OCI-LY3 (cell line): ENCODE data around the gene PPP1R14B.
A peak's percentile ranks its signal among the peaks of the same experiment; 100 is the strongest.

ENCODE experiments used
- H2AFZ ChIP-seq: fragments of 200-600, 300-600 bp; shearing (Covaris generic); 2 replicates; pipeline ENCODE4 v1.6.0; 2014; ENCODE audit warnings: antibody characterized with exemption, low read depth, low read length
- H3K27ac ChIP-seq: fragments of 200-600, 300-600 bp; sonication (generic); 2 replicates; pipeline ENCODE4 v1.5.1; 2014; ENCODE audit warnings: mild to moderate bottlenecking, low read length, moderate library complexity, mixed read lengths
- H3K27me3 ChIP-seq: fragments of 200-600, 300-600 bp; sonication (generic); 2 replicates; pipeline ENCODE4 v1.6.1; 2014; ENCODE audit warnings: low read depth, low read length, mixed read lengths
- H3K36me3 ChIP-seq: fragments of 200-600, 300-600 bp; sonication (generic); replicated peaks from 2 replicates; pipeline ENCODE3; 2014; ENCODE audit warnings: low read depth, low read length, mixed read lengths
- H3K4me1 ChIP-seq: fragments of 300-600, 200-600 bp; sonication (generic); 2 replicates; pipeline ENCODE4 v1.6.1; 2014; ENCODE audit warnings: low read length, mixed read lengths
- H3K4me2 ChIP-seq: fragments of 200-600, 300-600 bp; sonication (generic); 2 replicates; pipeline ENCODE4 v1.6.1; 2014; ENCODE audit warnings: low read length, mixed read lengths
- H3K4me3 ChIP-seq: fragments of 300-600, 200-600 bp; sonication (generic); 2 replicates; pipeline ENCODE4 v1.5.1; 2014; ENCODE audit warnings: antibody characterized with exemption, mild to moderate bottlenecking, low read length, moderate library complexity
- H3K79me2 ChIP-seq: fragments of 300-600, 200-600 bp; shearing (Covaris generic); 2 replicates; pipeline ENCODE4 v1.6.1; 2014; ENCODE audit warnings: mild to moderate bottlenecking, low read length, mixed read lengths
- H3K9ac ChIP-seq: fragments of 300-600, 200-600 bp; shearing (Covaris generic); 2 replicates; pipeline ENCODE4 v1.6.0; 2014; ENCODE audit warnings: mild to moderate bottlenecking, low read length, moderate library complexity
- H3K9me3 ChIP-seq: fragments of 200-600, 300-600 bp; shearing (Covaris generic); 2 replicates; pipeline ENCODE4 v1.6.1; 2014; ENCODE audit warnings: low read length, mixed read lengths; ENCODE audit not compliant: insufficient read depth
- H4K20me1 ChIP-seq: fragments of 200-600, 300-600 bp; sonication (generic); 2 replicates; pipeline ENCODE4 v1.6.1; 2016; ENCODE audit warnings: low read length, mixed read lengths; ENCODE audit not compliant: insufficient read depth
- CTCF ChIP-seq: fragments of 200-600, 300-600 bp; sonication (generic); IDR thresholded peaks from 2 replicates; pipeline ENCODE4 v1.5.1; 2014; ENCODE audit warnings: antibody characterized with exemption, low read length, low read depth
- EZH2phosphoT487 ChIP-seq: fragments of 200-600 bp; shearing (Covaris generic); IDR thresholded peaks from 2 replicates; pipeline ENCODE4 v1.6.1; 2018; ENCODE audit warnings: antibody characterized with exemption, mixed run types, low read depth

The PPP1R14B gene

GRCh38 chr11:64245797-64246620 is 734 bp downstream of the PPP1R14B start:
- H3K79me2 ChIP-seq = peaks cover 55% of the 10 kb centered on the region
- no peaks in the 10 kb centered on the region for H3K9me3 ChIP-seq
- peaks cover 19% of the 10 kb centered on the region for H3K36me3 ChIP-seq
- peak overlapping the region; percentile 97 for H3K4me3 ChIP-seq
- H3K27ac ChIP-seq = peak overlapping the region; percentile 78
- no peak for TF ChIP-seq CTCF
- no peak for TF ChIP-seq EZH2phosphoT487
- peak overlapping the region; percentile 87 for H3K4me2 ChIP-seq
- H2AFZ ChIP-seq = no peak overlapping the region
- peaks cover 39% of the 10 kb centered on the region for H3K4me1 ChIP-seq
- H3K27me3 ChIP-seq = no peaks in the 10 kb centered on the region
- H4K20me1 ChIP-seq = 0 out of 2 replicates have a peak, but pooled peaks cover 3% of the 10 kb centered on the region
- H3K9ac ChIP-seq = peak overlapping the region; percentile 100

DNA sequence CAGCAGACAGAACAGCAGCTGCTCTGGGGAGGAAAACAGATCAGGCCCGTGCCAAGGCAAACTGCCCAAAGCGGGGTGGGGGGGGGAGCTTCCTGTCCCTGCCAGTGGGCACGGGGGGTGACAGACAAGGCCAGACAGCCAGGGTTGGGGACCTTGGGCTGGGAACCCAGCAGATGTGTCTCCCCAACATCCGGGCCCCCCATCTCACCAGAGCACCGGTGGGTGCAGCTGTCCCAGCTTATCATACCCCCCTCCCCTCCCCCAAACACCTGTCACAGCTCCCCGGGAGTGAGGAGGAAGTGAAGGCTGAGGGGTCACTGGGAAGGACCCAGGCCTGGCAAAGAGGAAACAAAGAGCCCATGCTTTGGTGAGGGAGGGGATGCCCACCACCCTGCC is 1.3 kb downstream of the PPP1R14B start:
- Histone ChIP-seq H3K79me2 (peaks cover 57% of the 10 kb centered on the region), H3K4me1 (peaks cover 36% of the 10 kb centered on the region), H3K27me3 (no peaks in the 10 kb centered on the region), H2AFZ (no peak overlapping the region), H3K36me3 (peaks cover 19% of the 10 kb centered on the region), H3K4me2 (peak overlapping the region; percentile 87), H4K20me1 (0 out of 2 replicates have a peak, but pooled peaks cover 3% of the 10 kb centered on the region), H3K27ac (peak overlapping the region; percentile 78), H3K9me3 (no peaks in the 10 kb centered on the region), H3K9ac (peak overlapping the region; percentile 100), H3K4me3 (peak overlapping the region; percentile 97)
- TF ChIP-seq CTCF (no peak), EZH2phosphoT487 (no peak)

- peak overlapping the region; percentile 78 for H3K27ac ChIP-seq
- H3K79me2 ChIP-seq = peaks cover 59% of the 10 kb centered on the region
- H3K9me3 ChIP-seq = no peaks in the 10 kb centered on the region
- TF ChIP-seq CTCF (no peak), EZH2phosphoT487 (no peak)
- H3K4me2 ChIP-seq = peak overlapping the region; percentile 87
- H3K4me3 ChIP-seq = peak overlapping the region; percentile 97
- peak overlapping the region; percentile 100 for H3K9ac ChIP-seq
- no peak overlapping the region for H2AFZ ChIP-seq
- 0 out of 2 replicates have a peak, but pooled peaks cover 3% of the 10 kb centered on the region for H4K20me1 ChIP-seq
- H3K36me3 ChIP-seq = peaks cover 19% of the 10 kb centered on the region
- H3K4me1 ChIP-seq = peaks cover 36% of the 10 kb centered on the region
- H3K27me3 ChIP-seq = no peaks in the 10 kb centered on the region
Observed at GRCh38 chr11:64244966-64245365, 1.8 kb downstream of the PPP1R14B start.

DNA sequence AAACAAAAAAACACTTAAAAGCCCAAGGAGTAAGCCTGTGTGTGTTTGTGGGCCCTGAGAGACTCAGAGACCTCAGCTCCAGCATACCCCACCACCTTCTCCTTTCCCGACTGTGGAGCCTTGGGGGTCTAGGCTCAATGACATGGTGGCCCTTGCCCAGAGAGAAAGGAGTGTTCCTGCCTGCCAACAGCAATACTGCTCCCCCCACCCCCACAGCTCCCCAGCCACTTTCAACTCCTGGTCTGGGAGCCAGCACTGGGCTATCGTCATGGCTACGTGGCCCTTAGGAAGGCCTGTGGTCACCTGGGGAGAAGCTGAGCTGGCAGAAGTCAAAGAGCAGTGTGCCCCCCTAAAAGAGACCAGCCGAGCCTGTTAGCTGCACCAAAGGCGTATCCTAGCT is 2.6 kb downstream of the PPP1R14B start:
- peaks cover 22% of the 10 kb centered on the region for H3K36me3 ChIP-seq
- H3K27me3 ChIP-seq = no peaks in the 10 kb centered on the region
- TF ChIP-seq CTCF (no peak), EZH2phosphoT487 (no peak)
- H4K20me1 ChIP-seq = 0 out of 2 replicates have a peak, but pooled peaks cover 3% of the 10 kb centered on the region
- peaks cover 59% of the 10 kb centered on the region for H3K79me2 ChIP-seq
- H3K4me3 ChIP-seq = no peak overlapping the region
- no peak overlapping the region for H3K27ac ChIP-seq
- no peak overlapping the region for H3K9ac ChIP-seq
- no peak overlapping the region for H3K4me2 ChIP-seq
- H2AFZ ChIP-seq = no peak overlapping the region
- H3K4me1 ChIP-seq = peaks cover 42% of the 10 kb centered on the region
- no peaks in the 10 kb centered on the region for H3K9me3 ChIP-seq
